GM18870 (cell line): Measurements from ENCODE around the gene MMP1.
"Not testable (repeated sequence)": the region's sequence is repeated elsewhere in the genome, so short reads cannot be mapped to it uniquely, and the experiment has no call there.

Experiments
- ATAC-seq: cut with Tn5 transposase; IDR thresholded peaks from one replicate; pipeline ENCODE4 v1.9.1; 2021; ENCODE audit warnings: moderate library complexity; ENCODE audit not compliant: unreplicated experiment

MMP1 gene

GRCh38 chr11:102762361-102762767 lies 35.6 kb downstream of the MMP1 start:
- ATAC-seq, result no peak

GRCh38 chr11:102761646-102762238 lies 36.2 kb downstream of the MMP1 start:
- ATAC-seq, result no peak

- no peak for ATAC-seq
Measured at GRCh38 chr11:102760344-102761035, 37.5 kb downstream of the MMP1 start.

GRCh38 chr11:102757823-102758549 lies 40.0 kb downstream of the MMP1 start:
- ATAC-seq, result no peak

GRCh38 chr11:102753267-102753666 lies 44.7 kb downstream of the MMP1 start:
- ATAC-seq, result no peak

GRCh38 chr11:102751673-102752072 lies 46.3 kb downstream of the MMP1 start:
- ATAC-seq, result no peak

GRCh38 chr11:102749101-102749722 lies 48.7 kb downstream of the MMP1 start:
- ATAC-seq, result no peak

- not testable (repeated sequence) for ATAC-seq
Measured at GRCh38 chr11:102746746-102747578, 51.0 kb downstream of the MMP1 start.
